LNCaP clone FGC (cell line): ENCODE results near the gene SLC46A3.
A peak's percentile ranks its signal among the peaks of the same experiment; 100 is the strongest.

Experiments used
- DNase-seq: peaks from one replicate; pipeline ENCODE4 v3.0.0-alpha.2; 2011; ENCODE audit warnings: low read depth
- H3K4me3 ChIP-seq: 2 replicates; pipeline ENCODE4 v1.5.1; 2011; ENCODE audit warnings: mild to moderate bottlenecking, low read depth, low read length, control low read depth
- TF ChIP-seq, protein P1 (sequence below): IDR thresholded peaks from 2 replicates; pipeline ENCODE4 v1.5.1; 2012; ENCODE audit warnings: mild to moderate bottlenecking; ENCODE audit not compliant: control insufficient read depth, insufficient read depth; ENCODE audit errors: extremely low read depth

The SLC46A3 gene

DNA sequence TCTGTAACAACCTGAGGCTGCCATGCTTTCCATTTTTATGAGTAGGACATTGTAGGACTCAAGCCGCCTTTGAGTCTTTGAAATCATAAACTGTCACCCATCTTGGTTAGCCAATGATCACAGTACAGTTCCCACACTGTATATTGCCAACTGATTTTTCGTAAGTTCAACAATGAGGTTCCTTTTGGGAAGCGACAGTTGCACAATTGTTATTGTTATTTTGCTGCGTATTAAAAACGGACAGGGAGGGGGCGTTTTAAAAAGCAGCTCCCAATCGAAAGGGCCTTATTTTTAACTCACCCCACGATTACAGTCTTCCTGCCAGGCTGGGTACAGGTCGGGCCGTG, 601 bp downstream of the SLC46A3 start:
- no peak for DNase-seq
- TF ChIP-seq, protein P1, sequence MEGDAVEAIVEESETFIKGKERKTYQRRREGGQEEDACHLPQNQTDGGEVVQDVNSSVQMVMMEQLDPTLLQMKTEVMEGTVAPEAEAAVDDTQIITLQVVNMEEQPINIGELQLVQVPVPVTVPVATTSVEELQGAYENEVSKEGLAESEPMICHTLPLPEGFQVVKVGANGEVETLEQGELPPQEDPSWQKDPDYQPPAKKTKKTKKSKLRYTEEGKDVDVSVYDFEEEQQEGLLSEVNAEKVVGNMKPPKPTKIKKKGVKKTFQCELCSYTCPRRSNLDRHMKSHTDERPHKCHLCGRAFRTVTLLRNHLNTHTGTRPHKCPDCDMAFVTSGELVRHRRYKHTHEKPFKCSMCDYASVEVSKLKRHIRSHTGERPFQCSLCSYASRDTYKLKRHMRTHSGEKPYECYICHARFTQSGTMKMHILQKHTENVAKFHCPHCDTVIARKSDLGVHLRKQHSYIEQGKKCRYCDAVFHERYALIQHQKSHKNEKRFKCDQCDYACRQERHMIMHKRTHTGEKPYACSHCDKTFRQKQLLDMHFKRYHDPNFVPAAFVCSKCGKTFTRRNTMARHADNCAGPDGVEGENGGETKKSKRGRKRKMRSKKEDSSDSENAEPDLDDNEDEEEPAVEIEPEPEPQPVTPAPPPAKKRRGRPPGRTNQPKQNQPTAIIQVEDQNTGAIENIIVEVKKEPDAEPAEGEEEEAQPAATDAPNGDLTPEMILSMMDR: no peak
- no peak overlapping the region for H3K4me3 ChIP-seq

- DNase-seq: no peak
- no peak overlapping the region for H3K4me3 ChIP-seq
- TF ChIP-seq, protein P1: no peak
Observed at GRCh38 chr13:28717170-28717569, 1.6 kb downstream of the SLC46A3 start.

GRCh38 chr13:28716511-28716910, 2.3 kb downstream of the SLC46A3 start:
- H3K4me3 ChIP-seq: no peak overlapping the region
- DNase-seq: peak; percentile 31
- TF ChIP-seq, protein P1: no peak

- TF ChIP-seq, protein P1: no peak
- no peak overlapping the region for H3K4me3 ChIP-seq
- DNase-seq: no peak
Observed at GRCh38 chr13:28714651-28715050, 4.1 kb downstream of the SLC46A3 start.

DNA sequence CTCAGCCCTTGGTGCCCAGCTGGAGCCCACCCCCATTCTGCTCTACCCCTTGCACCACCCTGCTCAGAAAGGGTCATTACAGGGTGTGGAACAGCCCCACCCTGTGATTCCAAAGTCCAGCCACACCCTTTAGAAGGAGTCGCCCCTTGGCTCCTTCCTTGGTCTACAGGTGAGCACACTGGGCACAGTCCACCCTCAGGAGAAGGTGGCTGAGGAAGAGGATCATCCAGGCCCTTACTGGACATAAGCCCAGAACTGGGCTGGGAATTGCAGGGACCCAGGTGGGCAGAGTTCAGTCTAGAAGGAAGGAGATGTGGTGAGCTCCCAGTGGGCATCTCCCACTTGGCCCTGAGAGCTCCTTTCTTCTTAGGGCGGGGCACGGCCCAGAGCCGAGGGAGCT, 8.6 kb downstream of the SLC46A3 start:
- TF ChIP-seq, protein P1: no peak
- no peak overlapping the region for H3K4me3 ChIP-seq
- no peak for DNase-seq

DNA sequence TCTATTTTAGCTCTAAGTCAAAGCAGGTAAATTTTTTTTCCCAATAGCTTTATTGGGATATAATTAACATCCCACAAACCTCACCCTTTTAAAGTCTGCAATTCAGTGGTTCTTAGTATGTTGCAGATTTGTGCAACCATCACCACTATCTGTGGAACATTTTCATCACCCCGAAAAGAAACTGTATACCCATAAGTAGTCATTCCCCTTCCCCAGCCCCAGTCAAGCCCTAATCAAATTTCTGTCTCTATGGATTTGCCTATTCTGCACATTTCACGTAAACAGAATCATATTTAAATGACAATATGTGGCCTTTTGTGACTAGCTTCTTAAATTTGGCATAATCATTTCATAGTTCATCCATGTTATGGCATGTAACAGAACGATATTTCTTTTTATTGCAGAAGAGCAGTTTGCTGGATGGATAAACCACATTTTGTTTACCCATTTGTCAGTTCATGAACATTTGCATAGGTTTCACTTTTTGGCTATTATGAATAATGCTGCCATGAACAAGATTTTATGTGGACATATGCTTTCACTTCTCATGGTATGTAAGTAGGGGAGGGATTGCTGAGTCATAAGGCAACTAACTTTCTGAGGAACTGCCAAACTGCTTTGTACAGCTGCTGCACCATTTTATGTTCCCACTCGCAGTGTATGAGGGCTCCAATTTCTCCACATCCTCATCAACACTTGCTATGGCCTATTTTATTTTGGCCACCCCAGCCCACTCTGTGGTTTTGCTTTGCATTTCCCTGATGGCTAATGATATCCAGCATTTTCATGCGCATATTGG, 10.9 kb downstream of the SLC46A3 start:
- DNase-seq: no peak
- TF ChIP-seq, protein P1: no peak
- no peak overlapping the region for H3K4me3 ChIP-seq
